Gastroesophageal sphincter (tissue), 4 donors: ENCODE data around the gene MBNL1. TPM values are rescaled to one million over a fixed set of nuclear protein-coding genes. Genes with fewer than 3 reads are reported as not detected.

Source experiments
- ATAC-seq: fragments of 150-250 bp; one replicate; pipeline ENCODE4 v1.9.1; 2016; ENCODE audit warnings: mild to moderate bottlenecking, moderate library complexity
- H3K27ac ChIP-seq, 4 donors: fragments of 200-600 bp; sonication (generic) in 3 of 4; 1 replicate in 3 of 4; 2 replicates in 1 of 4; pipeline ENCODE4 v1.5.1; 2016 to 2019
- H3K27me3 ChIP-seq: fragments of 200-600 bp; sonication (generic); one replicate; pipeline ENCODE4 v1.5.1; 2019
- H3K36me3 ChIP-seq, 2 donors: fragments of 200-600 bp; sonication (generic); one replicate each; pipeline ENCODE4 v1.5.1; 2019; ENCODE audit warnings: control low read depth in 1 of 2
- H3K4me1 ChIP-seq, 3 donors: fragments of 200-600 bp; sonication (generic); 1 replicate in 2 of 3; 2 replicates in 1 of 3; pipeline ENCODE4 v1.5.1; 2016 to 2019; ENCODE audit warnings: control low read depth in 2 of 3
- H3K4me3 ChIP-seq, 2 donors: fragments of 200-600 bp; sonication (generic); one replicate each; pipeline ENCODE4 v1.5.1; 2019; ENCODE audit warnings: mild to moderate bottlenecking in 1 of 2, moderate library complexity in 1 of 2
- H3K9me3 ChIP-seq, 3 donors: fragments of 200-600 bp; sonication (generic); one replicate each; pipeline ENCODE4 v1.5.1; 2017 to 2019; ENCODE audit warnings: control low read depth in 2 of 3
- CTCF ChIP-seq, 4 experiments: fragments of 200-600 bp in 2 of 4; fragments of 450-650 bp in 2 of 4; sonication (generic) in 1 of 4; IDR thresholded peaks; one replicate each; pipeline ENCODE4 v1.5.1; 2017 to 2019; ENCODE audit warnings: antibody characterized with exemption in 4 of 4, mild to moderate bottlenecking in 2 of 4, moderate library complexity in 2 of 4
- EP300 ChIP-seq: sonication (generic); formaldehyde crosslinking; IDR thresholded peaks from one replicate; pipeline ENCODE4 v1.6.1; 2017; ENCODE audit warnings: antibody characterized with exemption, mild to moderate bottlenecking
- POLR2A ChIP-seq, 2 donors: fragments of 450-650 bp; IDR thresholded peaks; one replicate each; pipeline ENCODE4 v1.6.1; 2017; ENCODE audit warnings: antibody characterized with exemption in 2 of 2, mild to moderate bottlenecking in 2 of 2, moderate library complexity in 1 of 2
- POLR2AphosphoS5 ChIP-seq: sonication (generic); formaldehyde crosslinking; IDR thresholded peaks from one replicate; pipeline ENCODE4 v1.6.1; 2017; ENCODE audit warnings: antibody characterized with exemption
- WGBS, 2 donors: methylation state at CpG; one replicate each; pipeline ENCODE4 v1.1.5; 2018; ENCODE audit warnings: low coverage in 1 of 2; 5-methylcytosine and 5-hydroxymethylcytosine counted together
- total RNA-seq, 4 donors: library from RNA; depleted of rRNA; stranded (reverse); fragments of >200 nt; gene quantifications; one replicate each; pipeline ENCODE4 v1.1.0, GENCODE V29; 2016

The MBNL1 gene
- total RNA-seq, 4 donors from 2014 or later: 623 to 745 (median 684) TPM

GRCh38 chr3:152260529-152260928, 8.2 kb upstream of the MBNL1 start:
- H3K27me3 ChIP-seq: no peaks in the 10 kb centered on the region
- ATAC-seq: no peak
- no peak for TF ChIP-seq POLR2AphosphoS5
- TF ChIP-seq CTCF (IDR thresholded peaks at IDR 0.05): no peak
- no peak for TF ChIP-seq POLR2A (IDR thresholded peaks at IDR 0.05)
- no peak for TF ChIP-seq EP300
- H3K4me1 ChIP-seq: peaks cover 0 to 59% (median 11%) of the 10 kb centered on the region in 3 donors
- no peak overlapping the region for H3K4me3 ChIP-seq
- no peak overlapping the region for H3K27ac ChIP-seq
- 94 to 100% methylated on average over 1 of the region's 1 CpG for WGBS, 2 donors
- H3K36me3 ChIP-seq: no peaks in the 10 kb centered on the region
- H3K9me3 ChIP-seq: no peaks in the 10 kb centered on the region

- peaks cover 2 to 67% (median 11%) of the 10 kb centered on the region in 3 donors for H3K4me1 ChIP-seq
- 83 to 100% methylated on average over 2 to 3 of the region's 3 CpGs for WGBS, 2 donors
- TF ChIP-seq POLR2AphosphoS5 (no peak), EP300 (no peak), POLR2A (IDR thresholded peaks at IDR 0.05) (no peak), CTCF (IDR thresholded peaks at IDR 0.05) (no peak)
Measured at GRCh38 chr3:152261329-152261728, 7.4 kb upstream of the MBNL1 start.

GRCh38 chr3:152263711-152264110, 5.0 kb upstream of the MBNL1 start:
- TF ChIP-seq POLR2AphosphoS5 (no peak), EP300 (no peak), POLR2A (IDR thresholded peaks at IDR 0.05) (no peak), CTCF (IDR thresholded peaks at IDR 0.05) (no peak)
- no peak for ATAC-seq
- H3K4me1 ChIP-seq: peaks cover 6 to 63% (median 11%) of the 10 kb centered on the region in 3 donors
- peak overlapping the region; percentile 41 to 99 (median 72) for H3K27ac ChIP-seq
- no peak overlapping the region for H3K4me3 ChIP-seq
- no peaks in the 10 kb centered on the region for H3K27me3 ChIP-seq
- 44 to 96% methylated on average over 2 of the region's 2 CpGs for WGBS, 2 donors
- no peaks in the 10 kb centered on the region for H3K9me3 ChIP-seq
- no peaks in the 10 kb centered on the region for H3K36me3 ChIP-seq

More at GRCh38 chr3:152261329-152261728, 7.4 kb upstream of the MBNL1 start:
- Histone ChIP-seq H3K27ac (peak overlapping the region in 2 of 4 donors; percentile 1 to 2), H3K36me3 (no peaks in the 10 kb centered on the region), H3K4me3 (no peak overlapping the region), H3K9me3 (no peaks in the 10 kb centered on the region), H3K27me3 (no peaks in the 10 kb centered on the region)
- ATAC-seq: no peak

- Histone ChIP-seq H3K9me3 (no peaks in the 10 kb centered on the region), H3K27ac (peak overlapping the region in 3 of 4 donors; percentile 47 to 99 (median 98)), H3K4me3 (no peak overlapping the region), H3K27me3 (no peaks in the 10 kb centered on the region), H3K4me1 (peaks cover 0 to 56% (median 11%) of the 10 kb centered on the region in 3 donors), H3K36me3 (no peaks in the 10 kb centered on the region)
- ATAC-seq: no peak
- TF ChIP-seq EP300 (no peak), POLR2A (IDR thresholded peaks at IDR 0.05) (no peak), POLR2AphosphoS5 (no peak), CTCF (IDR thresholded peaks at IDR 0.05) (no peak)
Measured at GRCh38 chr3:152264378-152264777, 4.4 kb upstream of the MBNL1 start.

- peak in 3 of 4 experiments; percentile 33 to 47 (median 42) for TF ChIP-seq CTCF (IDR thresholded peaks at IDR 0.05)
- TF ChIP-seq EP300: no peak
- TF ChIP-seq POLR2A (IDR thresholded peaks at IDR 0.05): peak; percentile 60 to 80
- TF ChIP-seq POLR2AphosphoS5: peak; percentile 99
- WGBS, 2 donors: 4 to 8% methylated on average over 2 to 3 of the region's 3 CpGs
- peak overlapping the region; percentile 59 to 88 for H3K4me3 ChIP-seq
- no peaks in the 10 kb centered on the region for H3K9me3 ChIP-seq
- peak overlapping the region; percentile 91 to 99 (median 98) for H3K27ac ChIP-seq
- no peaks in the 10 kb centered on the region for H3K36me3 ChIP-seq
- H3K27me3 ChIP-seq: no peaks in the 10 kb centered on the region
- peak; percentile 81 for ATAC-seq
- H3K4me1 ChIP-seq: peaks cover 0 to 49% (median 11%) of the 10 kb centered on the region in 3 donors
Measured at GRCh38 chr3:152266221-152266995, 2.3 kb upstream of the MBNL1 start.
